ENCODE results near the gene MAST4.

DNA sequence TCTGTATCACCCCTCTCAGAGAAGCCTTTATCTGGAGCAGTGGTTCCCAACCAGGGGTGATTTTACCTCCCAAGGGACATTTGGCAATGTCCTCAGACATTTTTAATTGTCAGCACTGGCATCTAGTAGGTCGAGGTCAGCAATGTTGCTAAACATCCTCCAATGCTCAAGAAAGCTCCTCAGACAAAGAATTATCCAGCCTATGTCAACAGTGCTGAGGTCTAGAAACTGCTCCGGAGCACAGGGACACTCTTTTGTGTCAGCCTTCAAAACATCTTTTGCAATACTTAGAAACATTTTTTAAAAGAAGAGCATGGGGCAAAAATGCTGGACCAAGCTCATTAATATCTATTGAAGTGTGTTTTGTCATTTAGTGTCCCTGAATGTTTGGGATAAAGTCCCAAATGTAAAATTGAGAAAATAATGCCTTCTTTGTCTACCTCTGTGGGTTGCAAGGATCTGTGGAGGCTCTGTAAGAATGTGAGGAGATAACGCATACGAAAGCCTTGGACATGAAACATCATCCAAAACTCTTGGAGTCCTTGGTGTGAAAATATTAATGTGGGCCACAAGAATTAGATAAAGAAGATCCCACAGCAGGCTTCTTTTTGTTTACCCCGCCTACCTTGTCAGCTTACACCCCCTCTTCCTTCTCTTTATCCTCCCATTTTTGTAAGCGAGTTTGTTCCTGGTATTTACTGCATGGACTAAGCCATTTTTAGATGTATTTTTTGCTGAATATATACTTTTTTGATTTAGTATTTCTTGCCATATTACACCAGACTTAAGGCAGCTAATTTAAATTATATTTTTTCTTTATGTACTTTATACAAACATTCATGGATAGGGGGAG lies 406.9 kb downstream of the MAST4 start:
- TF ChIP-seq, protein P1, sequence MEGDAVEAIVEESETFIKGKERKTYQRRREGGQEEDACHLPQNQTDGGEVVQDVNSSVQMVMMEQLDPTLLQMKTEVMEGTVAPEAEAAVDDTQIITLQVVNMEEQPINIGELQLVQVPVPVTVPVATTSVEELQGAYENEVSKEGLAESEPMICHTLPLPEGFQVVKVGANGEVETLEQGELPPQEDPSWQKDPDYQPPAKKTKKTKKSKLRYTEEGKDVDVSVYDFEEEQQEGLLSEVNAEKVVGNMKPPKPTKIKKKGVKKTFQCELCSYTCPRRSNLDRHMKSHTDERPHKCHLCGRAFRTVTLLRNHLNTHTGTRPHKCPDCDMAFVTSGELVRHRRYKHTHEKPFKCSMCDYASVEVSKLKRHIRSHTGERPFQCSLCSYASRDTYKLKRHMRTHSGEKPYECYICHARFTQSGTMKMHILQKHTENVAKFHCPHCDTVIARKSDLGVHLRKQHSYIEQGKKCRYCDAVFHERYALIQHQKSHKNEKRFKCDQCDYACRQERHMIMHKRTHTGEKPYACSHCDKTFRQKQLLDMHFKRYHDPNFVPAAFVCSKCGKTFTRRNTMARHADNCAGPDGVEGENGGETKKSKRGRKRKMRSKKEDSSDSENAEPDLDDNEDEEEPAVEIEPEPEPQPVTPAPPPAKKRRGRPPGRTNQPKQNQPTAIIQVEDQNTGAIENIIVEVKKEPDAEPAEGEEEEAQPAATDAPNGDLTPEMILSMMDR (IDR thresholded peaks at IDR 0.05; ENCODE audit: insufficient read depth, low read depth, low read length), result no peak
- TF ChIP-seq EZH2 (IDR thresholded peaks at IDR 0.05; ENCODE audit: insufficient read depth, low read length), result no peak
